ENCODE data around the gene NUP205.

The NUP205 gene

GRCh38 chr7:135552148-135552547 lies 5.6 kb upstream of the NUP205 start:
- DNase-seq, result no peak

GRCh38 chr7:135553346-135553745 lies 4.4 kb upstream of the NUP205 start:
- DNase-seq, result no peak

- DNase-seq, result peak; percentile 66 to 80
Observed at GRCh38 chr7:135558337-135558767, 635 bp downstream of the NUP205 start.

DNA sequence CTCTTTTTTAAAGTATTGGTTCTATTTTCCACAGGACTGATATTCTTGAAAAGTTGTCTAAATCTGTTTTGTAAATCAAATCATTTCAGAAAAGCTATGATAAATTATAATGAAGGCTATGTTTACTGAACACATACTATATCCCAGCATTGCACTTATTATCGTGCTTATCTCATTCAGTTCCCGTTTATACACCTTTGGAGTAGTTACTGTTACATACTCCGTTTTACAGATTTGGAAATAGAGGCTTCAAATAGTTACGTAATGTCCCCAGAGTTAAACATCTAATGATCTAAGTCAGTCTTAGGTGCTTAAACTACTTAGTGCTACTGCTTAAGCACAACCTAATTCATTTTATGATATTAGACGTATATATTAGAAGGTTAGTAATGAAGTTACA lies 1.2 kb downstream of the NUP205 start:
- DNase-seq, result no peak

DNA sequence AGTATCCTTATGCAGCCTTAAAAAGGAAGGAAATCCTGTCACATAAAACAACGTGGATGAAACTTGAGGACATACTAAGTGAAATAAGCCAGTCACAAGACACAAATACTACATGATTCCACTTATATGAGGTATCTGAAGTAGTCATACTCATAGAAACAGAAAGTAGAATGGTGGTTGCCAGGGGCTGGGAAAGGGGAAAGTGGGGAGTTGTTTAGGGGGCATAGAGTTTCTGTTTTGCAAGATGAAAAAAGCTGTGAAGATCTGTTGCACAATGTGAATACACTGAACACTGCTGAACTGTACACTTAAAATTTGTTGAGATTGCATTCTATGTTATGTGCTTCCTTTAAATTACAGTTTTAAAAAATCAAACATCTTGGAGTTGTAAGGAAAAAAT lies 2.9 kb downstream of the NUP205 start:
- no peak for DNase-seq

GRCh38 chr7:135562720-135563119 lies 5.0 kb downstream of the NUP205 start:
- no peak for DNase-seq

DNA sequence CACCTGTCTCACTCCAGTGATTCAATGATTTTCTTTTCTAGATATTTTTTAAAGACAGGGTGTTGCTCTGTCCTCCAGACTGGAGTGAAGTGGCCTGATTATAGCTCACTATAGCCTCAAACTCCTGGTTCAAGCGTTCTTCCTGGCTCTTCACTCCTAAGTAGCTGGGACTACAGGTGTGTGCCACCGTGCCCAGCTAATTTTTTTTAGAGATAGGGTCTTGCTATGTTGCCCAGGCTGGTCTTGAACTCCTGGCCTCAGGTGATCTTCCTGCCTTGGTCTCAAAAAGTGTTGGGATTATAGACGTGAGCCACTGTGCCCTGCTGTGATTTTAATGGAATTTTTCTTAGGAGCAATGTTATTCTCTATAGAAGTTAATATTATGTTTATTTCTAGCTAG lies 14.1 kb downstream of the NUP205 start:
- DNase-seq, result no peak

- DNase-seq, result no peak
Observed at GRCh38 chr7:135573541-135573940, 15.8 kb downstream of the NUP205 start.

DNA sequence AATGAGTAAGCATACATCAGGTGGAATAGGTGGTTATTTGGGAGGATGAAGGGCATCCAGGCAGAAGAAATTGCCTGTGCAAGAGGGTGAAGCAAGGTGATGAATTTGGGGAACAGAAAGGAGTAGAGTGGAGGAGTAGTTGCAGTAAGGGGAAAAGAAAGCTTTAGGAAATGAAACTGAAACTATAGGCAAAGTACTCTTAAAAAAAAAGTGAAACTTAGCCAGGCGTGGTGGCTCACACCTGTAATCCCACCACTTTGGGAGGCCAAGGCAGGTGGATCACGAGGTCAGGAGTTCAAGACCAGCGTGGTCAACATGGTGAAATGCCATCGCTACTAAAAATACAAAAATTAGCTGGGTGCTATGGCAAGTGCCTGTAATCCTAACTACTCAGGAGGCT lies 17.6 kb downstream of the NUP205 start:
- peak; percentile 6 to 41 for DNase-seq

DNA sequence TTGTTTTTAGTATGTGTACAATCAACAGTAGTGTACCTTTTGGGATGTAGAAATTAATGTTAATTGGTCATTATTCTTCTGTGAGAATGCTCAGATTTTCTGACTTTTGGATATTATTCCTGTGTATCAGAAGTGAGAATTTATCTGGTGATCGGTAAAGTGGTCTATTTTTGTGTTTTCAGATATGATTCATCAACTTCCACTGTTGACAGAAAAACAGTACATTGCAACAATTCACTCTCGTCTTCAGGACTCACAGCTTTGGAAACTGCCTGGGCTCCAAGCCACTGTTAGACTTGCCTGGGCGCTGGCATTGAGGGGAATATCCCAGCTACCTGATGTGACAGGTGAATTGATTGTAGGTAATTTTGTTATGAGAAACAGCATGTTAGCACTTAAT lies 20.9 kb downstream of the NUP205 start:
- DNase-seq, result no peak

DNA sequence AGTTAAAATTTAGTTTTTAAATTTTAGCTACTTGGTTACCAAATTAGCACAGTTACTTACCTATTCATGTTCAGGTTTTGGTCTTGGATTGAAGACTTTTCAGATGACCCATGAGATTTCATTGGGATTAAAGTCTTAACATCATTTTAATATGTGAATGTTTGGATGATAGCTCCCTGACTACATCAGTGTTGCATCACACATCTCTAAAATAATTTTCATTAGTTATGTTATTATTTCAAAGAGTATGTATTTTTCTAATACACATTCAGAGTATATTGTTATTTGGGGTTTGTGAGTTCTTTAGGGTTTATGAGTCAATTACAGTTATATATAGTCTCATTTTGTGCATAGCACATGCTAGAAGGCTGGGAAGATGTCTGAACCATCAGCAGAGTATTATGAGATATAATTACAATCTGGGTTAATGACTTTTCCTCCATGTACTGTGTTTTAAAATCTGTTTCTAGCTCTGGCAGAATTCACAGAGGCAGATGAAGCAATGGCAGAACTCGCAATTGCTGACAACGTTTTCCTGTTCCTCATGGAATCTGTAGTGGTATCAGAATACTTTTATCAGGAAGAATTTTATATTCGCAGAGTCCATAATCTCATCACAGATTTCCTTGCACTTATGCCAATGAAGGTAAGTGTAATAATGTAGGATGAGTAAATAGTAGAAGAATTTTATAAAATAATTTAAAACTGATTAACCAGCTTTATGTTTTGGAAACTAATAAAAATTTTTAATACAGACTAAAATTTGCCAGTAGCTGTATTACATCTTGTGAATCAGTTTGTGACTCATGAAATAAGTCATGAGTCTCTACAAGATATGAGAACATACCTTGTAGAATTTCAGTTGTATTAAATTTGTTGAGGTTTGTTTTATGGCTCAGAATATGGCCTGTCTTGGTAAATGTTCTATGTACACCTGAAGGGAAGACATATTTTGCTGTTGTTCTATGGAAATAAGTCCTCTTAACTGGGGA lies 26.9 kb downstream of the NUP205 start:
- DNase-seq, result no peak

DNA sequence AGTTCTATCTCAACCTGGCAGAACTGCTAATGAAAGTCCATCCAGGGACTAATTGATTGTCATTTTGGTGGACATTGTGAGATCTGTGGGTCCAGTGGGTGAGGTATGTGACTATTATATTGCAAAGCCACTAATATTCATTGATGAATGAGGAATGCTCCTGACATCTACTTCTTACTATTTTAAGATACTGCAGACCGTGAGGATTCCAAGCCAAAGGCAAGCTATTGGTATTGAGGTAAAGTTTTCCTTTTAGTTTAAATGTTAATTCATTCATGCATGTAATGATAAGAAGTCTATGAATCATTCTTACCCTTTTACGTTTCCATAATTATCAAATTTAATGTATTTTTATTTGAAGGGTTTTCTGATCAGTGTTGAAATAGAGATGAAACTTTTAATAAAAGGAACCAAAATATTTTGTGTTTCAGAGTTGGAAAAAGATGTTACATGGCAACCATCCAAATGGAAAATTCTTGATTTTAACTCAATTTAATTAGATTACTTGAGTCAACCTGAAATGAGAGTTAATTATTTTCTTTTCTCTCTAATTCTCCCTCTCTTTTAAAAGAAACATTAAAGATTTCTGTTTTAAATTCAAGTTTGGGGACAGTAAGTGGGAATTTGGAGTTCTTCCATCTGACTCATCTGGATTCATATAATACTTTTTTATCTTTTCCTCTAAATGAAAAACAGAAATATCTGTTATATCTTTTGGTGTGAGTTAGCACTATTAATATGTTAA lies 39.6 kb downstream of the NUP205 start:
- no peak for DNase-seq

GRCh38 chr7:135597926-135598305 lies 40.2 kb downstream of the NUP205 start:
- no peak for DNase-seq

- DNase-seq, result no peak
Observed at GRCh38 chr7:135599471-135599870, 41.8 kb downstream of the NUP205 start.

DNA sequence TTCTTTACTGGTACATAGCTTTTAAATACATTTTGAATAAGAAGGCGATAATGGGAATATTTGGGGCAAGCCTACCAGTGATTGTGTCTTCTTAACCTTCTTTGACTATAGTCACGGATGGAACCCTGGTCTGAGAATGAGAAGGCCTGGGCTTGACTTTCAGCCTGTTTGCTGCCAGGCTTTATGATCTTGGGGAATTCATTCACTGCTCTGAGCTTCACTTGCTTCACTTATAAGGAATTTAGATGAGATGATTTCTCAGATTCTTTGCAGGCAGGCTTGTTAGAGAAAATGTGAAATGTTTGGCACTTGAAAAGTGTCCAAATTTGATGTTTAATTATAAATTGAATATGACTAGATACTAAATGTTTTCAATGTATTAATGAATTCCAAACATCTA lies 42.5 kb downstream of the NUP205 start:
- DNase-seq, result no peak

- DNase-seq, result no peak
Observed at GRCh38 chr7:135601182-135601581, 43.5 kb downstream of the NUP205 start.

- no peak for DNase-seq
Observed at GRCh38 chr7:135602304-135602703, 44.6 kb downstream of the NUP205 start.

- no peak for DNase-seq
Observed at GRCh38 chr7:135616136-135616535, 58.4 kb downstream of the NUP205 start.

GRCh38 chr7:135617781-135618180 lies 60.1 kb downstream of the NUP205 start:
- DNase-seq, result no peak

DNA sequence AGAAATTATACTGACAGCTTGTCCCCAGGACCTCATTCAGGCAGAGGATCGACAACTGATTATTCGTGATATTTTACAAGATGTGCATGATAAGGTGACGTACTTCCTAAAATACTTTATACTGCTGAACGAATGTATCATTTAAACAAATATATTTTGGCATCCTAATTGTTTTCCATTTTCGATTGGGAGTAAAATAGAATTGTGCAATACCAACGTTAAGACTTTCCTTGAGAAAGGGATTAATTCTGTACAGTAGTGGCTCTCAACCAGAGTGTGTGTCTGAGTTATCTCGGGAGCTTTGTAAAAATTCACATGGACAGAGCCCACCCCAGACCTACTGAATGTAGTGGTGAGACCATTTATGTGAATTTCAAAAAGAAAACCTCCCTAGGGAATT lies 60.8 kb downstream of the NUP205 start:
- no peak for DNase-seq

DNA sequence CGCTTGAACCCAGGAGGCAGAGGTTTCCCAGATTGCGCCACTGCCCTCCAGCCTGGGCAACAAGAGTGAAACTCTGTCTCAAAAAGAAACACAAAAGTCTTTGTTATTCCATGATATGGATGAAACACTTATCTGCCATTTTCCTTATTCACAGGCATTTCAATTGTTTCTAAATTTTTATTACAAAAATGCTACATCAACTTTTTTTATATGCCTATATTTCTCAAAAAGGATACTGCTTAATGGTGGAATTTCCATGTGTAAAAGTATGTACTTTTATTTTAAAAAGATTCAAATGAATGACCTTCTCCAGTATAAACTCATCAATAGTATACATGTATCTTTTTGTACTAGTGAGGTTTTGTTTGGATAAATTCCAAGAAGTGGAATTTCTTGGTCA lies 62.7 kb downstream of the NUP205 start:
- no peak for DNase-seq

GRCh38 chr7:135620980-135621850 lies 63.5 kb downstream of the NUP205 start:
- DNase-seq, result peak in 1 of 2 donors; percentile 59
